GM10266 (cell line): ENCODE data around the gene MYH15.

ENCODE experiments used
- DNase-seq: peaks from one replicate; pipeline ENCODE4 v3.0.0; 2012; ENCODE audit errors: extremely low spot score
- TF ChIP-seq, protein P1 (sequence below): IDR thresholded peaks from 2 replicates; pipeline ENCODE4 v1.5.1; 2012; ENCODE audit warnings: mild to moderate bottlenecking, low read depth; ENCODE audit not compliant: control insufficient read depth, insufficient read depth; ENCODE audit errors: missing control alignments

Gene MYH15

DNA sequence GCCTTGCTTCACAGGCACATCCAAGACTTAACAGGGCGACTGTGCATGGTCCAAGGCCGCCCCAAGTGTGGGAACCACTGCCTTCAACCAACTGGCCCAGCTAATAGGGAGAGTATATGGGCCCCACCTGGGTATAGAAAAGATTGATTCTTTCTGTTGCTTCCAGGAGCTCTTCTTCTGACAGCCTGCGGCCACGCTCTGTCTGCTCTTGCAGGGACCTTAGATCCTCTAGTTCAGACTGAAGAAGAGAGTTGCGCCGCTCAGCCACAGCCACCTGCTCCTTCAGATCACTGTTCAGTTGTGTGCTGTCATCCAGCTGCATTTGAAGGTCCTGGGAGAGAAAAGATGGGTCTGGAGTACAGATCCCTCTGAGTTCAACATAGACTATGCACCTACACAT lies 111.9 kb downstream of the MYH15 start:
- TF ChIP-seq, protein P1, sequence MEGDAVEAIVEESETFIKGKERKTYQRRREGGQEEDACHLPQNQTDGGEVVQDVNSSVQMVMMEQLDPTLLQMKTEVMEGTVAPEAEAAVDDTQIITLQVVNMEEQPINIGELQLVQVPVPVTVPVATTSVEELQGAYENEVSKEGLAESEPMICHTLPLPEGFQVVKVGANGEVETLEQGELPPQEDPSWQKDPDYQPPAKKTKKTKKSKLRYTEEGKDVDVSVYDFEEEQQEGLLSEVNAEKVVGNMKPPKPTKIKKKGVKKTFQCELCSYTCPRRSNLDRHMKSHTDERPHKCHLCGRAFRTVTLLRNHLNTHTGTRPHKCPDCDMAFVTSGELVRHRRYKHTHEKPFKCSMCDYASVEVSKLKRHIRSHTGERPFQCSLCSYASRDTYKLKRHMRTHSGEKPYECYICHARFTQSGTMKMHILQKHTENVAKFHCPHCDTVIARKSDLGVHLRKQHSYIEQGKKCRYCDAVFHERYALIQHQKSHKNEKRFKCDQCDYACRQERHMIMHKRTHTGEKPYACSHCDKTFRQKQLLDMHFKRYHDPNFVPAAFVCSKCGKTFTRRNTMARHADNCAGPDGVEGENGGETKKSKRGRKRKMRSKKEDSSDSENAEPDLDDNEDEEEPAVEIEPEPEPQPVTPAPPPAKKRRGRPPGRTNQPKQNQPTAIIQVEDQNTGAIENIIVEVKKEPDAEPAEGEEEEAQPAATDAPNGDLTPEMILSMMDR, result no peak
- DNase-seq, result no peak

DNA sequence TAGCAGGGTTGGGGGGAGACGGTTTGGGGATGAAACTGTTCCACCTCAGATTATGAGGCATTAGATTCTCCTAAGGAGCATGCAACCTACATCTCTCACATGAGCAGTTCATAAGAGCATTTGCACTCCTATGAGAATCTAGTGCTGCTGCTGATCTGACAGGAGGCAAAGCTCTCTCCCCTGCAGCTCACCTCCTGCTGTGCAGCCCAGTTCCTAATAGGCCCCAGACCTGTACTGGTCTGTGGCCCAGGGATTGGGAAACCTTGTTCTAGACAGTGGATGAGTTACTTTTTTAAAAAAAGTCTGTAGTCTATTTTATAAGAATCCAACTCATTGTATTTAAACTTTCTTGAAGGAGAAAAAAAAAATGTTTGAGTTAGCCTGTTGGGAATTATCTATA lies 114.1 kb downstream of the MYH15 start:
- DNase-seq, result no peak
- TF ChIP-seq, protein P1, result no peak

DNA sequence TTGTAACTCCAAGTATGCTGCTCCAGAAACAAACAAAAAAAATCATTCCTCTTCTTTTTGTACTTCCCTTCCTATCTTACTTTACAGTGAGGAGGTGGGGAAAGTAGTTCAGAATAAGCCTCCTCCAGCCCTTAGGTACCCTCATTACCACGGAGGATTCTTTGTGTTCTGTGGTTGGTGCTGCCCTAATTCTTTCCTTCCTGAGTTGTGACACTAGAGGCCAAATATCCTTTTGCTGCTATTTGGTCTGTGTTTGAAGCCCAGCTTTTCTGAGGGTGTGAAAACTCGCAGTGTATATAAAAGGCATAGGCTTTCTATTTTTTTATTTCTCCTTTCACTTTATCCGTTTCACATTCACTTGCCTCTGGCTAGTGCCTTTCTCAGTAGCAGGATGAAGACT lies 115.8 kb downstream of the MYH15 start:
- TF ChIP-seq, protein P1, result no peak
- no peak for DNase-seq

DNA sequence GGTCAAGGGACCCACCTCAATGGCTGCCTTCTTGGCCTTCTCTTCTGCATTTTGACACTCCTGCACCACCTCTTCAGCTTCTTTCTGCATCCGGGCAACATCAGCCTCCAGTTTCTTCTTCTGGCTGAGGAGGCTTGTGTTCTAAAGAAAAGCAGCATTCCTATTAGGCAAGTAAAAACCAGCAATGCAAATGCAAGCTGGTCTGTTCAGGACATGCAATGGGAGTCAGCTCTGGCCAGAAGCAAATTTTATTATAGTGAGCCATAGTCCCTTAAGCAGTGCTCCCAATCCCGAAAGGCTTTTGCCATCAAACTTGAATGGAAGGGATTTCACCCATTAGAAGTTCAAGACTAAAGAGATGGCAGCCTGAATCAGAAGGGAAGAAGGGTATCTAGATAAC lies 116.4 kb downstream of the MYH15 start:
- no peak for DNase-seq
- TF ChIP-seq, protein P1, result no peak

DNA sequence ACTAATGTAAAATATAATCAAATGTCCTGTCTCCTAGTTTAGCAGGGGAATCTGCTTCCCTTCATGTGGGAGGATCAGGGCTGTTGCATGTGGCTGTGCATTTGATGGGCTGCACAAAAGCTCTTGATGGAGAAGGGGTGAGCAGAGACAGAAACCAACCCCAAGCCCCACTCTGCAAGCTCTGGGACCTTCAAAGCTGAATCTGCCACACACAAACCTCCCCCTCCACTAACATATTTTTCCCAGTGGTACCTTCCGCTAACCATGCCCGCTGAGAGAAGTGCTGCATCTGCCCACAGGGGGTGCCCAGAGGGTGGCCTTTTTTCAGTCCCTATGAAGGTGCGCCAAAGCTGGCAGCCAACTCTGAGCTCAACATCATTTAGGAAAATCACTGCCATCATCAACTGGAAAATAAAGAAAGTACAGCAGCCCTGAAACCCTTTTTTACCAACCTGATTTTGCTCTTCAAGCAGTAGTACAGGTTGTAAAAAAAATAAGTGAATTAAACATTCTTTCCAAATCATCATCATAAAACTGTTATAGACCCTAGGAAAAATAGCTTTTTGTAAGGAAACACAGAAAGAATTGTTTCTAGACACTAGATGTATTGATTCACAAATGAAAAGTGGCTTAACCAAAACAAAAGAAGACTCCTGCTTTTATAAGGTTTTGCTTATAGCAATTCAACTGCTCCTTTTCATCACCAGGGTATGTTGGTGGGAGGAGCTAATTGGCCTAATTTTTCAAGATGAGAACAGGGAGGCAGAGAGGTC lies 117.1 kb downstream of the MYH15 start:
- DNase-seq, result no peak

DNA sequence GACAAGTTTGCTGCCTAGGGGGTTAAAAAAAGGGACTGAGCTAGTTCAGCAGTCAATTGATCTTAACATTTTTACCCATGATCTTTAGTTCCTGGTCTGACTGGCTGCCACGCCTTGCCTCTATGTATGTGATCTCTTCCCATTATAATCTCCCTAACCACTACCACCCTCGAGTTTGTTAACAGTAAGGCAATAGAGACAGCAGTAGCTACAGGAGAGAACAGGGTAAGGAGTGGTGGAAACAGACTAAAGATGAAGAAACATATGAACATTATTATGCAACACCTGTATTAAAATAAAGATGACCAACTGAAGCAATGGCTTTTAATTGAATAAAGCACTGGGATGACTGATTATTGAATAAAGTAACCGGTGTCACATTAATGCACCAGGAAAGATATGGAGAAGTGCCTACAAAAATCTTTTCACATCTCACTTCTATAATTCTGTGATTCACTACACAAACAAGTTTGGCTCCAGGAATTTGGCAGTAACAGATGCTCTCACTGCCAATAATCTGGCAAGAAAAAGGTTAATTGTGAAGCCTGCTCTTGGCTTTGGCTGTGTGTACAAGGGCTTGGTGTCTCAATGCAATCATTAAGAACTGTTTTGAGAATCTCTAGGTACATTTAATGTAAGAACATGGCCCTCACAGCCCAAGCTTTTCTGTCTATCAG lies 118.3 kb downstream of the MYH15 start:
- TF ChIP-seq, protein P1, result no peak
- no peak for DNase-seq

More for the DNA sequence above, 117.1 kb downstream of the MYH15 start:
- TF ChIP-seq, protein P1, result no peak

DNA sequence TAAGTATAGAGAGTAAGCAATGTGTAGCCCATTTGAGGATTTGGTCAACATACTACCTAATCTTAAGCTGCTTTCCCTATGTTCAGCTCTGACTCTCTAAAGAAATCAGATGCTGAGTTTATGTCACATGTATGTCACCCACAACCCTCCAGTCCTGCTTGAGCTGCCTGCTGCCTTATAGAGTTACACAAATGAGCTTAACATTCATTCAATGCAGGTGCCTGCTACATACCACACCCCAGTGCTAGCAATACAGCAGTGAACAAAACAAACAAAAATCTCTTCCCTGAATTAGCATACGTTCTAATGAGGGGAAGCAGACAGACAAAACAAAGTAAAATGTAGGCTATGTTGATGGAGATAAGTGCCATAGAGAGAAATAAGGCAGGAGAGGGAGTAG lies 121.0 kb downstream of the MYH15 start:
- TF ChIP-seq, protein P1, result no peak

More for the DNA sequence above, 121.0 kb downstream of the MYH15 start:
- DNase-seq, result no peak
